HEK293 (cell line): ENCODE measurements around the gene ALOX5.

Experiments
- CTCF ChIA-PET: fragments of 350-600 bp; formaldehyde crosslinking; extraction: SDS; loops from one replicate; lab custom pipeline; 2021; ENCODE audit warnings: antibody characterized with exemption; lab: Yijun Ruan, JAX
- POLR2A ChIA-PET: fragments of 300-600 bp; formaldehyde crosslinking; extraction: SDS; loops from one replicate; lab custom pipeline; 2020; ENCODE audit warnings: antibody characterized with exemption, inconsistent platforms; lab: Yijun Ruan, JAX
- H3K27ac ChIP-seq: fragments of 200-500 bp; sonication (Bioruptor generic); 2 replicates; pipeline ENCODE4 v1.5.1; 2014; ENCODE audit warnings: low read depth, low read length, control low read depth, inconsistent platforms; ENCODE audit errors: extremely low read depth
- H3K36me3 ChIP-seq, 2 experiments: fragments of 200-500 bp in 1 of 2; sonication (Bioruptor generic) in 1 of 2; 1 replicate in 1 of 2; 2 replicates in 1 of 2; pipeline ENCODE4 v1.5.1; 2014 to 2017; ENCODE audit warnings: inconsistent platforms in 2 of 2, low read length in 2 of 2; ENCODE audit not compliant: control insufficient read depth in 2 of 2, insufficient read depth in 1 of 2
- H3K4me1 ChIP-seq: fragments of 200-500 bp; sonication (Bioruptor generic); 2 replicates; pipeline ENCODE4 v1.5.1; 2014; ENCODE audit warnings: mild to moderate bottlenecking, low read length, inconsistent platforms; ENCODE audit not compliant: control insufficient read depth, insufficient read depth
- H3K4me3 ChIP-seq: 2 replicates; pipeline ENCODE4 v1.5.1; 2011; ENCODE audit warnings: low read depth, mild to moderate bottlenecking, control low read depth, low read length, moderate library complexity
- H3K9me3 ChIP-seq: fragments of 200-500 bp; sonication (Bioruptor generic); 2 replicates; pipeline ENCODE4 v1.5.1; 2014; ENCODE audit warnings: low read depth, low read length, inconsistent platforms; ENCODE audit not compliant: control insufficient read depth, insufficient read depth
- GFI1B ChIP-seq: fragments of 450-650 bp; formaldehyde crosslinking; IDR thresholded peaks from 2 replicates; pipeline ENCODE4 v1.5.1; 2016; ENCODE audit warnings: missing biosample characterization, missing genetic modification characterization
- GLI4 ChIP-seq: fragments of 450-650 bp; formaldehyde crosslinking; IDR thresholded peaks from 2 replicates; pipeline ENCODE4 v1.5.1; 2016; ENCODE audit warnings: missing biosample characterization, missing genetic modification characterization
- TRIM28 ChIP-seq: IDR thresholded peaks from 2 replicates; pipeline ENCODE4 v1.6.1; 2011; ENCODE audit warnings: low read length, control low read depth, borderline replicate concordance
- ZFP41 ChIP-seq: fragments of 450-650 bp; formaldehyde crosslinking; IDR thresholded peaks from 2 replicates; pipeline ENCODE4 v1.5.1; 2016; ENCODE audit warnings: missing biosample characterization, missing genetic modification characterization, borderline replicate concordance
- ZNF114 ChIP-seq: fragments of 450-650 bp; formaldehyde crosslinking; IDR thresholded peaks from 2 replicates; pipeline ENCODE4 v1.5.0; 2017; ENCODE audit warnings: missing biosample characterization, missing genetic modification characterization
- ZNF121 ChIP-seq: fragments of 450-650 bp; formaldehyde crosslinking; IDR thresholded peaks from 2 replicates; pipeline ENCODE4 v1.5.1; 2016; ENCODE audit warnings: missing biosample characterization, missing genetic modification characterization
- ZNF155 ChIP-seq: fragments of 450-650 bp; formaldehyde crosslinking; IDR thresholded peaks from 2 replicates; pipeline ENCODE4 v1.5.1; 2016; ENCODE audit warnings: missing biosample characterization, missing genetic modification characterization
- ZNF248 ChIP-seq: fragments of 450-650 bp; formaldehyde crosslinking; IDR thresholded peaks from 2 replicates; pipeline ENCODE4 v1.5.1; 2017; ENCODE audit warnings: missing biosample characterization, missing genetic modification characterization
- ZNF302 ChIP-seq: fragments of 450-650 bp; formaldehyde crosslinking; IDR thresholded peaks from 2 replicates; pipeline ENCODE4 v1.5.1; 2016; ENCODE audit warnings: missing biosample characterization, missing genetic modification characterization, low read depth
- ZNF350 ChIP-seq: fragments of 450-650 bp; formaldehyde crosslinking; IDR thresholded peaks from 2 replicates; pipeline ENCODE4 v1.5.0; 2017; ENCODE audit warnings: missing biosample characterization, mild to moderate bottlenecking, missing genetic modification characterization
- ZNF398 ChIP-seq: fragments of 450-650 bp; formaldehyde crosslinking; IDR thresholded peaks from 2 replicates; pipeline ENCODE4 v1.5.1; 2017; ENCODE audit warnings: missing biosample characterization, missing genetic modification characterization
- ZNF529 ChIP-seq: fragments of 450-650 bp; formaldehyde crosslinking; IDR thresholded peaks from 2 replicates; pipeline ENCODE4 v1.5.1; 2017; ENCODE audit warnings: missing genetic modification characterization, missing biosample characterization; ENCODE audit not compliant: insufficient replicate concordance
- ZNF645 ChIP-seq: fragments of 450-650 bp; formaldehyde crosslinking; IDR thresholded peaks from 2 replicates; pipeline ENCODE4; 2016; ENCODE audit warnings: missing biosample characterization, missing genetic modification characterization
- TF ChIP-seq, protein P1 (sequence below): fragments of 450-650 bp; formaldehyde crosslinking; IDR thresholded peaks from 2 replicates; pipeline ENCODE4 v1.5.1; 2017; ENCODE audit warnings: missing biosample characterization, mild to moderate bottlenecking, missing genetic modification characterization, moderate library complexity
- TF ChIP-seq, protein P2 (sequence below): fragments of 450-650 bp; formaldehyde crosslinking; IDR thresholded peaks from 2 replicates; pipeline ENCODE4 v1.5.0; 2017; ENCODE audit warnings: missing biosample characterization, missing genetic modification characterization, borderline replicate concordance

The ALOX5 gene

DNA sequence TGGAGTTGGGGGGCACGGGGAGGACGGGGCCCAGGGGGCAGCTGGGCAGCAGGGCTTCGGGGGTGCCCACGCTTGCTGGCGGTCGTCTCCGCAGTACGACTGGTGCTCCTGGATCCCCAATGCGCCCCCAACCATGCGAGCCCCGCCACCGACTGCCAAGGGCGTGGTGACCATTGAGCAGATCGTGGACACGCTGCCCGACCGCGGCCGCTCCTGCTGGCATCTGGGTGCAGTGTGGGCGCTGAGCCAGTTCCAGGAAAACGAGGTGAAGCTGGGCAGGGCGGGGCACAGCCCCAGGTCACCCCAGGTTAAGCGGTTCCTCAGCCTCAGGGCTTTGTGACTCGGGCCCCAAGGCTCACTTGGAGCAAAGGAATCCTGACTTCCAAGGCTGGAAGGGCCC, 70.0 kb downstream of the ALOX5 start:
- no peaks in the 10 kb centered on the region for H3K9me3 ChIP-seq
- ChIA-PET CTCF (no interaction called here), POLR2A (no interaction called here)

DNA sequence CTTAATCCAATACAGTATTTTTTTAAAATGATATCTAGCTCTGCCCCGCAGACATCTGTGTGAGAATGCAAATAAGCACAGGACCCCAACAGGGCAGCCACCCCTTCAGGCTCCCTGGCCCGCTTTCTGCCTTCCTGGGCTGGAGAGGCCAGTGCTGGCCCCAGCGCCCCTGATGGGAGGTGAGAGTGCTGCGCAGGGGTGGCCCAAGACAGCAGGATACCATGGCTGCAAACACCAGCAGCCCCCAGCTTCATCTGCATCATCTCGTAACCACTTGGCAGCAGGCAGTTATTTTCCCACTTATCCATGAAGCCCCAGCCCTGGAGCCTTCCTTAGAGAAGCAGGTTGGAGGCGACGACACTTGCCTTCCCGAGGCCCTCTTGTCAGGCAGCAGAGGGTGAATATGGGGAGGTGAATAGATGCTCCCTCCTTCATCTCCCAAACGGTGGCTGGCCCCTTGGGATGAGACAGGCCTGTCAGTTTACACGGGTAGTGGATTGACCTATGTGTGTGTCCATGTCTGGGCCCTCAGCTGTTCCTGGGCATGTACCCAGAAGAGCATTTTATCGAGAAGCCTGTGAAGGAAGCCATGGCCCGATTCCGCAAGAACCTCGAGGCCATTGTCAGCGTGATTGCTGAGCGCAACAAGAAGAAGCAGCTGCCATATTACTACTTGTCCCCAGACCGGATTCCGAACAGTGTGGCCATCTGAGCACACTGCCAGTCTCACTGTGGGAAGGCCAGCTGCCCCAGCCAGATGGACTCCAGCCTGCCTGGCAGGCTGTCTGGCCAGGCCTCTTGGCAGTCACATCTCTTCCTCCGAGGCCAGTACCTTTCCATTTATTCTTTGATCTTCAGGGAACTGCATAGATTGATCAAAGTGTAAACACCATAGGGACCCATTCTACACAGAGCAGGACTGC, 71.2 kb downstream of the ALOX5 start:
- H3K9me3 ChIP-seq: no peaks in the 10 kb centered on the region
- POLR2A ChIA-PET: no interaction called here
- CTCF ChIA-PET: interaction anchor here (0.6 kb wide), 1 partner anchor 195 kb away, joined by 3 read pairs; no protein-coding TSS in a partner anchor
- no peak overlapping the region for H3K27ac ChIP-seq
- no peaks in the 10 kb centered on the region for H3K4me1 ChIP-seq
- TF ChIP-seq, protein P1, sequence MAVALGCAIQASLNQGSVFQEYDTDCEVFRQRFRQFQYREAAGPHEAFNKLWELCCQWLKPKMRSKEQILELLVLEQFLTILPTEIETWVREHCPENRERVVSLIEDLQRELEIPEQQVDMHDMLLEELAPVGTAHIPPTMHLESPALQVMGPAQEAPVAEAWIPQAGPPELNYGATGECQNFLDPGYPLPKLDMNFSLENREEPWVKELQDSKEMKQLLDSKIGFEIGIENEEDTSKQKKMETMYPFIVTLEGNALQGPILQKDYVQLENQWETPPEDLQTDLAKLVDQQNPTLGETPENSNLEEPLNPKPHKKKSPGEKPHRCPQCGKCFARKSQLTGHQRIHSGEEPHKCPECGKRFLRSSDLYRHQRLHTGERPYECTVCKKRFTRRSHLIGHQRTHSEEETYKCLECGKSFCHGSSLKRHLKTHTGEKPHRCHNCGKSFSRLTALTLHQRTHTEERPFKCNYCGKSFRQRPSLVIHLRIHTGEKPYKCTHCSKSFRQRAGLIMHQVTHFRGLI (tag by site-specific recombination): no peak
- TF ChIP-seq TRIM28: no peak
- no peak for TF ChIP-seq ZNF302
- TF ChIP-seq ZNF155: no peak
- TF ChIP-seq ZNF645 (tag by site-specific recombination): no peak
- TF ChIP-seq, all 188 proteins: peak for 0
- no peaks in the 10 kb centered on the region for H3K36me3 ChIP-seq
- no peak overlapping the region for H3K4me3 ChIP-seq

More for the DNA sequence above, 70.0 kb downstream of the ALOX5 start:
- no peak overlapping the region for H3K27ac ChIP-seq
- TF ChIP-seq ZNF398 (tag by site-specific recombination) (no peak), GFI1B (tag by site-specific recombination) (no peak), ZNF121 (tag by site-specific recombination) (no peak), ZNF529 (tag by site-specific recombination) (no peak), ZNF248 (no peak), ZFP41 (tag by site-specific recombination) (no peak), ZNF114 (no peak), ZNF350 (no peak), GLI4 (no peak)
- TF ChIP-seq, protein P2, sequence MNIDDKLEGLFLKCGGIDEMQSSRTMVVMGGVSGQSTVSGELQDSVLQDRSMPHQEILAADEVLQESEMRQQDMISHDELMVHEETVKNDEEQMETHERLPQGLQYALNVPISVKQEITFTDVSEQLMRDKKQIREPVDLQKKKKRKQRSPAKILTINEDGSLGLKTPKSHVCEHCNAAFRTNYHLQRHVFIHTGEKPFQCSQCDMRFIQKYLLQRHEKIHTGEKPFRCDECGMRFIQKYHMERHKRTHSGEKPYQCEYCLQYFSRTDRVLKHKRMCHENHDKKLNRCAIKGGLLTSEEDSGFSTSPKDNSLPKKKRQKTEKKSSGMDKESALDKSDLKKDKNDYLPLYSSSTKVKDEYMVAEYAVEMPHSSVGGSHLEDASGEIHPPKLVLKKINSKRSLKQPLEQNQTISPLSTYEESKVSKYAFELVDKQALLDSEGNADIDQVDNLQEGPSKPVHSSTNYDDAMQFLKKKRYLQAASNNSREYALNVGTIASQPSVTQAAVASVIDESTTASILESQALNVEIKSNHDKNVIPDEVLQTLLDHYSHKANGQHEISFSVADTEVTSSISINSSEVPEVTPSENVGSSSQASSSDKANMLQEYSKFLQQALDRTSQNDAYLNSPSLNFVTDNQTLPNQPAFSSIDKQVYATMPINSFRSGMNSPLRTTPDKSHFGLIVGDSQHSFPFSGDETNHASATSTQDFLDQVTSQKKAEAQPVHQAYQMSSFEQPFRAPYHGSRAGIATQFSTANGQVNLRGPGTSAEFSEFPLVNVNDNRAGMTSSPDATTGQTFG (tag by site-specific recombination): no peak
- TF ChIP-seq, all 188 proteins: peak for 0
- H3K4me3 ChIP-seq: no peak overlapping the region
- H3K4me1 ChIP-seq: no peaks in the 10 kb centered on the region
- H3K36me3 ChIP-seq: no peaks in the 10 kb centered on the region
